ENCODE results near the gene GRM6.

Gene GRM6

DNA sequence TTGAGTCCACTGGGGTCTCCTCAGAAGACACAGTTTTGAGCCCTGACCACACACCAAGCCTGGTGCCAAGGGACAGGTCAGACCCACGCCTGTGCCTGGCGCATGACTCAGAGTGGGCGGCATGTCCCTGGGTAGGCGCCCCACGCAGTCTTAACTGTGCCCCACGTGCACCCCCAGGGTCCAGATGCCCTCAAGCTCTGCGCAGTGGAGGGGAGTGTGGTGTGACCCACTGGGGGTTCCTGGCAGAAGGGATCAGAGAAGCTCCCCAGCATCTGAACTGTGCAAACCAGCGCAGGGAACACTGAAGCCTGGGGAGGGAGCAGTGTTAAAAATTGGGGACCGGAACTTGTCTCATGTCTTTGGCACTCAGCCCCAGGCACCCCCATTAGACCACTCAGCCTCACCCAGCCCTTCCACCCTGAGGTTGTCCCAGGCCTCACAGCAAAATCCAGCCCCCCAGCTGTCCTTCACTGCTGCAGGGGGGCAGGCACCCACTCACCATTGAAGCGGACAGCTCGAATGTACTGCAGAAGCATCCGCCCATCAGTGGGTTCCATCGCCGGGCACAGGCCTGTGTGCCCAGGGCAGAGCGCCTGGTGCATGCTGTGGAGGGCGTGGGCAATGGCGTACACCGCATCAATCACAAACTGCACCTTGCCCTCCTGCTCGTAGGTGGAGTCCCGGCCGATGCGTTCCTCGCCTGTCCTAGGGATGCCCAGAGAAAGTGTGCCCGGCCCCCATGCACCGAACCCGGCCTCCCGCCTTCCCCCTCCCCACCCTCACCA is 6.5 kb downstream of the GRM6 start:
- H3K27me3 ChIP-seq = no peaks in the 10 kb centered on the region
- H3K36me3 ChIP-seq = no peaks in the 10 kb centered on the region
- TF ChIP-seq, protein P1, sequence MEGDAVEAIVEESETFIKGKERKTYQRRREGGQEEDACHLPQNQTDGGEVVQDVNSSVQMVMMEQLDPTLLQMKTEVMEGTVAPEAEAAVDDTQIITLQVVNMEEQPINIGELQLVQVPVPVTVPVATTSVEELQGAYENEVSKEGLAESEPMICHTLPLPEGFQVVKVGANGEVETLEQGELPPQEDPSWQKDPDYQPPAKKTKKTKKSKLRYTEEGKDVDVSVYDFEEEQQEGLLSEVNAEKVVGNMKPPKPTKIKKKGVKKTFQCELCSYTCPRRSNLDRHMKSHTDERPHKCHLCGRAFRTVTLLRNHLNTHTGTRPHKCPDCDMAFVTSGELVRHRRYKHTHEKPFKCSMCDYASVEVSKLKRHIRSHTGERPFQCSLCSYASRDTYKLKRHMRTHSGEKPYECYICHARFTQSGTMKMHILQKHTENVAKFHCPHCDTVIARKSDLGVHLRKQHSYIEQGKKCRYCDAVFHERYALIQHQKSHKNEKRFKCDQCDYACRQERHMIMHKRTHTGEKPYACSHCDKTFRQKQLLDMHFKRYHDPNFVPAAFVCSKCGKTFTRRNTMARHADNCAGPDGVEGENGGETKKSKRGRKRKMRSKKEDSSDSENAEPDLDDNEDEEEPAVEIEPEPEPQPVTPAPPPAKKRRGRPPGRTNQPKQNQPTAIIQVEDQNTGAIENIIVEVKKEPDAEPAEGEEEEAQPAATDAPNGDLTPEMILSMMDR (IDR thresholded peaks at IDR 0.05; ENCODE audit: low read depth, low read length) = no peak
- no peak for DNase-seq
- no peak overlapping the region for H3K4me3 ChIP-seq (ENCODE audit: low read depth, low read length)
- no peaks in the 10 kb centered on the region for H3K4me1 ChIP-seq
- H3K9me3 ChIP-seq = peaks cover 4% of the 10 kb centered on the region; the same call in 1 of the 2 replicates

DNA sequence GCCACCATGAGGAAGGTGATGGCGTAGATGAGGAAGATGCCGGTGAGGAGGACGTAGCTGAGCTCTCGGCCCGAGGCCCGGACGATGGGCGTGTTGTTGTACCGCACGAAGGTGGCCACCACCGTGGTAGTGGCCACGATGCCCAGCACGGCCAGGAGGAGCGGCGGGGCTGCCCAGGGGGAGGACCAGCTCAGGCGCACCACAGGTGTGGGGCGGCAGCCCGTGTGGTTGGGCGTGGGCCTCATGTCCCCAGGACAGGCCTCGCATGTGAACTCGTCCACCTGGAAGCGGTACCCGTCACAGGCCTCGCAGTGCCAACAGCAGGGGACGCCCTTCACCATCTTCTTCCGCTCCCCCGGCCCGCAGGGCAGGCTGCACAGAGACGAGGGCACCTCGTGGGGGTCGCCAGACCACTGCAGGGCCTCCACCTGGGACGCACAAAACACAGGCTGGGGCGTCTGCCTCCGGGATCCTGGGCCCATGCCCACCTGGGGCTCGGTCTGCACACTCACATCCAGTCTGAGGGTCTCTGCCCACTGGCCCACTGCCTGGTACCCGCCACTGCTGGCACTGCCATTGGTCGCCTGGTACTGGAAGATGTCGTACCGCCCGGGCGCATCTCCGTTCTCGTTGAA is 8.7 kb downstream of the GRM6 start:
- Histone ChIP-seq H3K4me3 (ENCODE audit: low read depth, low read length) (no peak overlapping the region), H3K4me1 (no peaks in the 10 kb centered on the region), H3K27me3 (no peaks in the 10 kb centered on the region), H3K36me3 (no peaks in the 10 kb centered on the region), H3K9me3 (peaks cover 4% of the 10 kb centered on the region; the same call in 1 of the 2 replicates)
- no peak for DNase-seq
- TF ChIP-seq, protein P1 (IDR thresholded peaks at IDR 0.05; ENCODE audit: low read depth, low read length) = no peak

DNA sequence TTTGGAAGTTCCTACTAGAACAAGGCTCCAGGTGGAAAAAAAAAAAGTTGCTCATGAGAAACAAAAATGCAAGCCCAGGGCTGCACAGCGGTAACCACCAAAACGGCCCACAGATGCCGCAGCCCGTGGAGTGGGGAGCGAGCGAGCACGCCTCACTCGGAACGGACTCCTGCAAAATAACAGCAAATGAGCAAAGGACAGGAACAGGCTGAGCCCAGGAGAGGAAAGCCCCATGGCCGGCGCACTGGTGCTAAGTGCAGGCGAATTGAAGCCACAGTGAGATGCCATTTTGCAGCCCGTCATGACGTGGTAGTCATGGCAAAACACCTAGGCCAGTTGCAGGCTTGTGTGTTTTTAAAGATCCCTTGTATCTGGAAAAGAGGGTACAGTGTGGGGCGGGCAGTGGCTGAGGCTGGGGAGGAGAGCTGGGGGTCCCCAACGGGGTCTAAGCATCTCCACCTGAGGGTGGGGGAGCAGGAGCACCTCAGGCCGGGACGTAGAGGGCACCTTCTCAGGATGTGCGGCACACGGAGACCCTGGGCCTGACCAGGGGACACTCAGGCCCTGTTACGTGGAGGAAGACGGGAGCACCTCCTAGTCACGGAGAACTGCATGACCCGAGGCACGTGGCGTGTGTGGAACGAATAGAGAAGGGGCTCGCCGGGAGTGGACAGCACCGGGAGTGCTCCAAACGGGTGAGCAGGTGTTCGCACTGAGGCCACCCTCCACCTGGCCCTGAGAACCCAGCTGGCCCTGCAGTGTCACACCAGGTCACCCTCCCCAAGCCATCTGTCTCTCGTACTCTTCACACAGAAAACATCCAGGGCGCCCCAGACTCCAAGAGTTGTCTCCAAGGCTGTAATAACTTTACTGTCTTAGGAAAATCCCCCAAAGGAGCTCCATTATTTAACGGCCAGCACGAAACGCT is 10.7 kb downstream of the GRM6 start:
- Histone ChIP-seq H3K36me3 (no peaks in the 10 kb centered on the region), H3K4me1 (no peaks in the 10 kb centered on the region), H3K9me3 (peaks cover 4% of the 10 kb centered on the region; the same call in 1 of the 2 replicates), H3K27me3 (no peaks in the 10 kb centered on the region), H3K4me3 (ENCODE audit: low read depth, low read length) (no peak overlapping the region)
- DNase-seq = no peak
- TF ChIP-seq, protein P1 (IDR thresholded peaks at IDR 0.05; ENCODE audit: low read depth, low read length) = no peak

DNA sequence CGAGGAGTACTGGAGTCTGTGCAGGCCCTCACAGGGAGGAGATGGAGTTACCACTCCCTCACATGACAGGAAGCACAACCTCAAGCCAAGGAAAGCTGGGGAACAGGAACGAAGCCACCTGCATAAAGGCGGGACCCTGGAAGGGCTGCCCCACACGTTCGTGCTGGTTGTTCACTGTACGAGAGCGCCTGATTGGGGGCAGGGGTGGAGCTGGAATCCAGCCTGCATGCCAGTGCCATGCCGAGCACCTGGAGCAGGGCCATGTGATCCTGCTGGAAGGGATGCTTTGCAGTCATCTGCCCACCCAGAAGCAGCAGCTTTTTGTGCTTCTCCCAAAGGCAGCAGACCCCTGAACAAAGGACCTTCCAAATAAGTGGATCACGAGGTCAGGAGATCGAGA is 11.4 kb downstream of the GRM6 start:
- Histone ChIP-seq H3K27me3 (no peaks in the 10 kb centered on the region), H3K9me3 (peaks cover 4% of the 10 kb centered on the region; the same call in 1 of the 2 replicates), H3K4me1 (no peaks in the 10 kb centered on the region), H3K4me3 (ENCODE audit: low read depth, low read length) (no peak overlapping the region), H3K36me3 (no peaks in the 10 kb centered on the region)
- TF ChIP-seq, protein P1 (IDR thresholded peaks at IDR 0.05; ENCODE audit: low read depth, low read length) = no peak
- no peak for DNase-seq

DNA sequence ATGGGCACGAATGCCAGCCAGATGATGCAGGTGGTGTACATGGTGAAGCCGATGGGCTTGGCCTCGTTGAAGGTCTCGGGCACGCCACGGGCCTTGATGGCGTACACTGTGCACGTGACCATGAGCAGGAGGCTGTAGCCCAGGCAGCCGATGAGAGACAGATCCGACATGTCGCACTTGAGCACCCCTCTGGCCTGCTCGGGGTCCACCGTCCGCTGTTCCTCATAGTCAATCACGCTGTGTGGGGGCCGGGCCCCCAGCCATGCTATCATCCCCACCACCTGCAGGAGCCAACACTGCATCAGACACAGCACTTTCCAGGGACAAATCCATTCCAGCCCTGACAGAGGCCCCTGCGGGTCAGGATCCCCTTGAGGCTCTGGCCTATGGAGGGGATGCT is 12.2 kb downstream of the GRM6 start:
- no peak for DNase-seq
- H3K4me1 ChIP-seq = no peaks in the 10 kb centered on the region
- H3K9me3 ChIP-seq = peaks cover 4% of the 10 kb centered on the region; the same call in 1 of the 2 replicates

More for the DNA sequence above, 12.2 kb downstream of the GRM6 start:
- TF ChIP-seq, protein P1 (IDR thresholded peaks at IDR 0.05; ENCODE audit: low read depth, low read length) = no peak
- no peaks in the 10 kb centered on the region for H3K36me3 ChIP-seq
- no peak overlapping the region for H3K4me3 ChIP-seq (ENCODE audit: low read depth, low read length)
- H3K27me3 ChIP-seq = no peaks in the 10 kb centered on the region
